NCI-H526 treated with DMSO at 0.1 percent for 48 hours (cell line): ENCODE results near the gene RAPGEF2.

Experiments used
- DNase-seq: peaks from one replicate; lab custom pipeline; 2025; lab: John Stamatoyannopoulos, UW

RAPGEF2 gene

DNA sequence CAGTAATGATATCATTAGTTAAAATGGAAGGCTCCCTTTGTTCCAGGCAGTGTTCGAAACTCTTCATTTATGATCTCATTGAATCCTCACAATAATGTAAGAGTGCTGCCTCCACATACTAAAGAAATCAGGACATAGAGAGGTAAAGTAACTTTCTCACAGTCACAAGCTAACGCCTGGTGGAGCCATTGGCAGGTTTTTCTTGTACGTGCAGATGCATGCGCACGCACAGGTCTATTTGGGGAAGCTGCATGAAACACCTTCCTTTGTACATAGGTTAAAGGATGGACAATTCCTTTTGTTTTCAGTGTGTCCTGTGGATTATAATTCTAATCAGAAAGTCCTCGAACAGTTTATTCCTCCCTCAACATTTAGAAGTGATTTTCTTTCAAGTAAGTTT lies 176.2 kb downstream of the RAPGEF2 start:
- no peak for DNase-seq

DNA sequence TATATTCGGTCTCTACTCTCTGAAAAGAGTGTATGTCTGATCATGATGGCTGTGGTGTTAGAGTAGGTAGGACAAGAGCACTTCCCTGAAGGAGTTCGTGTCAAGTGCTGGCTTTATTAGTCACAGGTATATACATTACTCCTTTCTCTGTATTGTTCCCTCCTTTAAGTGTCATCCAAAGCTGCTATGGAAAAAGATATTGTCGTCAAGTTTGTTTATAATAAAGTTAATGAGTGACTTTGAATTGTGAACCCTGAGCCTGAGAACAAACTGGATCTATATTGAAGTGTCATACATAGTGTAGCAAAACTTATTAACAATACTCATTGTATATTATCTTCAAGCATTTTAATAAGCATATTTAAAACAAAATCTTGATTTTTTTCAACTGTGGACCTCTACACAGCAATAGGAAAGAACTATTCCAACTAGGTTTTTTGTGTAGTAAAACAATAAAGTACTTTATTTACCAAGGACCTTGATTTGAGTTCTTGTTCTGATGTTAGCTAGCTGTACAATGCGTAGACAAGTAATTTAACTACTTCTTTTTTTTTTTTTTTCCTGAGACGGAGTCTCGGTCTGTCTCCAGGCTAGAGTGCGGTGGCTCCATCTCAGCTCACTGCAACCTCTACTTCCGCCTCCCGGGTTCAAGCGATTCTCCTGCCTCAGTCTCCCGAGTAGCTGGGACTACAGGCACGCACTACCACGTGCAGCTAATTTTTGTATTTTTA lies 177.7 kb downstream of the RAPGEF2 start:
- no peak for DNase-seq

DNA sequence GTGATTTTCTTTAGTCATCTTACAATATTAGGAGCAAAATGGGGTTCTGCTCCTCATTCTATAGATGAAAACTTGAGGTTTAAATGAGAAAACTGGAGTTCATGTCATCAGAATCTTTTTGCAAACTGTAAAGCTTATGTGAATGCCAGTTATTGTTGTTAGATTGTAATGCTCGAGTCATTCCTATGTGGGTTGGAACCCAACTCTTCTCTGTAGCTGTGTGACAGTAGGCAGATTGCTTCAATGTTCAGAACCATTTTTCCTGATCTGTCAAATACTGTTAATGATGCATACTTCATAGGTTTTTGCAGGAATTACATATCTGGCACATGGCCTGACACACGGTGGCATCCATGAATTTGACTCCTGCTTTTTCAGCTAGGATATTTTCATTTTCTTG lies 178.9 kb downstream of the RAPGEF2 start:
- no peak for DNase-seq

DNA sequence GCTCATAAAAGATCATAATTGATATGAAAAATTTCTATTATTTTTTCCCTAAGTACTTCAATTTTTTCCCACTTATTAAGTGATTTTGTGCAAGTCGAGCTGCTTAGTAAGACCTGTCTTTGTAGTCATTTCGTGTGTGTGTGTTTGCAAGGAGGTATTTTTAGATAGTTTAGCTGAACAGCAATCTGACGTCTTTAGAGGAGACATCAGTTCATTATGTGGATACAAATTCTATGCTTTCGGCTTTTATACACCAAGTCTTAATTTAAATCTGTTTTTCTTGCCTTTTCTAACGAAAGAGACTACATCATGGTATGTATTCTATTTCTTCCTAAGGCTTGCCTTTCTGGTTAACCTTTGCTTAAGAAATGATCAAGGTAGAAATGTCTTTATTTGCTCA lies 179.4 kb downstream of the RAPGEF2 start:
- DNase-seq = no peak

DNA sequence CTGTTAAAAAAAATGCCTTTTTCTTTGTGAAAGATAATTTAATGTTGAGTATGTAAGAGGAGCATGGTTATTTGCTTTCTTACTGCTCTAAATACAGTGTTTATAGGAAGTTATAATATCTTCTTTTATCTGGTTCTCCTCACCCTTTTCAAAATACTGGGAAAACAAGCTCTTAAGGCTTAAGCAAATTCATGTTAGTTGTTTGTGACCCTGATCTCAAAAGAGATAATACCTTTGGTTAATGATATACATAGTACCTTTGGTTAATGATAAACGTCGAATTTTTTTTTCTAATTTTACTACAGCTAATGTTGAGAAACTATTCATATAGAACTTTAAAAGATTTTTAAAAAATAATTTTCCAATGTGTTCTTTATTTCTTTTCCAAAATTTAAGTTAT lies 180.1 kb downstream of the RAPGEF2 start:
- DNase-seq = no peak

DNA sequence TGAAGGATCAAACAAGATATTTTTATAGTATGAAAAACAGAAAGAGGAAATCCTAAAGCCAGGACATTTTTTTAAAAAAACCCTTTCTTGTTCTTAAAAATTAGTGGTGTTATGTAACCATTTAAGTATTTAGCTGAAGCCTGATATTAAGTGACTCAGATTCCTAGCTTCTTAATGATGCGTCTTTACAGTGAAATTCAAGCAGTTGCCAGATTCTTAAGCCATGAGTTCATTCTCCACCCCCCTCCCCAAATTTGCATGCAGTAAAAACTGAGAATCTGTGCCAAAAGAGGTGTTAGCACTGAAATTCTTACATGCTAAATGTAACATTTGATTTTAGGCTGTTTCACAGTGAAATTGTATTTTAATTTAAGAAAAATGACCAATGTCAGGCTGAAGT lies 180.8 kb downstream of the RAPGEF2 start:
- DNase-seq = no peak

DNA sequence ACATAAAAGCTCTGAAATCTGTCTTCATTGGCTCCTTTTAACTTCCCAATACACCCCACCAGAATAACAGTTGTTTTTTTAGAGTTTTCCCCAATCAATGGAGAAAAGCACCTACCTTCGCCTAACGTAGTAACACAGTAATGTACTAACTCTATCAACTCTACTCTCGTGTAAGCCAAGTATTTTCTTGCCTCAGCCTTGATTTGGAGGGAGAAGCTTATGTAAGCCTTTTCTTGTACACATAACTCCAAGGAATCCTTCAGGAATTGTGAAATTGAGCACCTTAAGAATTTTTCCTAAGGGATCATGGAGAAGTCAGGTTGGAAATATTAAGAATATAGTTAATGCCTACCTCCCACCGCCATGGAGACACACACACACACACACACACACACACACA lies 181.2 kb downstream of the RAPGEF2 start:
- no peak for DNase-seq

DNA sequence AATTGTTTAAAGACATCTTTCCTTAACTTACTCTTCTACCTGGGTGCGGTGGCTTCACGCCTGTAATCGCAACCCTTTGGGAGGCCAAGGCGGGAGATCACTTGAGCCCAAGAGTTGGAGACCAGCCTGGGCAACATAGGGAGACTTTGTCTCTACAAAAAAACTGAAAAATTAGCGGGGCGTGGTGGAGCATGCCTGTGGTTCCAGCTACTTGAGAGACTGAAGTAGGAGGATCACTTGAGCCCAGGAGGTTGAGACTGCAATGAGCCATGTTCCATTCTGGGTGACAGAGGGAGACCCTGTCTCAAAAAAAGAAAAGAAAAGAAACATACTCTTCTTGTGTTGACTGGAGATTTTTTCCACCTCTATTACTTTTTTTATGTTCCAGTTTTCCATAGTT lies 181.9 kb downstream of the RAPGEF2 start:
- DNase-seq = no peak

DNA sequence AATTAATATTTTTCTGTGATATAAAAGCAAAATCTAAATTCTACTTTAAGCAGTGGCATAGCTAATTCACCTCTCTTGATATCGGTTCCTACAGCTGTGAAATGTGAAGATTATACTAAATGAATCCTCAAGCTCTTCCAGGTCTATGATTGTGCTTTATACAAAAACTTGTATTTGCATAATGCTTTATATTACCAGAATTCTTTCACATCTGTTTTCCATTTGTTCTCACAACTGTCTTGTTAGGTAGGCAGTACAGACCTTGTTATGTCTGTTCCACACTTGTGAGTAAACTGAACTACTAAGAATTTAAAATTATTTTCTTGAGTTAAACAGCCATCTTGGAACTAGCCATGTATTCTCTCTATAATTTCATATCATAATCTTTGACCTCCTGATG lies 184.9 kb downstream of the RAPGEF2 start:
- no peak for DNase-seq

DNA sequence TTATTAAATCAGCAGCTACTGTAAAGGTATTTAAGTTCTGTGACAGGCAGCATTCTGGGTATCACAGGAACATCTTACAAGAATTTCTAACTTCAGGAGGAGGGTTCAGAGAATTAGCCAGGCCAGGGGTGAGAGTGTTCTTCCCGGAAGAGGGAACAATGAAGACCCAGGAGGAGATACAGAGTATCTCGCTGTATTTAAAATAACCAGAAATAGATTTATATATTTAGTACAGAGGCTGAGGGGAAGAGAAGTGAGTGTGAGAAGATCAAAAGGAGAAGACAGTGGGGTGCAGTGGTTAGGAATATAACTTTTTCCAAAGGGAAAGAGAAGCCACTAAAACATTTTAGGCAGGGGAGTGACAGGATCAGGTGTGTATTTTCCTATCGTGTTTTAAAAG lies 186.8 kb downstream of the RAPGEF2 start:
- no peak for DNase-seq

DNA sequence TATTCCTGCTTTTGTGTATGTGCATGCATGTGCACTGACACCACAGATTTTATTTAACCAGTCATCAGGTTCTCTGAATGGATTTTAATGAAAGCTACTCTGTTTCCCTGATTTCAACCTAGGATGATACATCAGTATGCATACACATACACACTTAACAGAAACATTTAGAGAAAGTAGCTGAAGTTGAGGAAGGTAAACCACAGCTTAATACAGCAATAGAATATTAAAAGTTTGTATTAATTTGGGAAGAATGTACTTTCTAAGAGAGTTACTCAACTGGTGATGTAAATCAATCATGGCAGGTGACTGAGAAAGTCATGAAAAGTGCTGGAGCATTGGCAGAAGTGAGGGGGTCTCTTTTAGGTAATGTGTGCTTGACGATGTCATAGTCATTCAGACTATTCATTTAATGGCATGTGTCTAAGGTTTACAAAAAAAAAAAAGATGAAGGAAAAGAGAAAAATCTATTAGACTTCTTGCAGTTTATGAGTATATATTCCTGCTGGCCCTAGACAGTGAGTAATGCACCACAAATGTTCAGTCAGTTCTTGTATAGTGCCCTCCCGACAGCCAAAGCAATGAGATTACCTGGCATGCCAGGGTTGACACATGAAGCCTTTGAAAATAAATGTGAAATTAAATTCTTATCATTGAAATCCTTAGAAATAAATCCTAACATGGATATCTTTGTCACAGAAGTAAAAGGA lies 187.6 kb downstream of the RAPGEF2 start:
- DNase-seq = no peak

DNA sequence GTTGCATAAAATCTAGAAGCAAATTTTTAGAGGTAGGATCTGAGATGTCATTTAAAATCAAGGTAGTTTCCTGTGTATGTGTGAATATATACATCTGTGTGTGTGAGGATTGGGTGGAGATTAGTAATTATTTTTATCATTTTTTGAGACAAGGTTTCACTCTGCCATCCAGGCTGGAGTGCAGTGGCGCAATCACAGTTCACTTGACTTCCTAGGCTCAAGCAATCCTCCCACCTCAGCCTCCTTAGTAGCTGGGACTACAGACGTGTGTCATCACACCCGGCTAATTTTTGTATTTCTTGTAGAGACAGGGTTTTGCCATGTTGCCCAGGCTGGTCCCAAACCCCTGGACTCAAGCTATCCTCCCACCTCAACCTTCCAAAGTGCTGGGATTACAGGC lies 188.3 kb downstream of the RAPGEF2 start:
- DNase-seq = no peak

DNA sequence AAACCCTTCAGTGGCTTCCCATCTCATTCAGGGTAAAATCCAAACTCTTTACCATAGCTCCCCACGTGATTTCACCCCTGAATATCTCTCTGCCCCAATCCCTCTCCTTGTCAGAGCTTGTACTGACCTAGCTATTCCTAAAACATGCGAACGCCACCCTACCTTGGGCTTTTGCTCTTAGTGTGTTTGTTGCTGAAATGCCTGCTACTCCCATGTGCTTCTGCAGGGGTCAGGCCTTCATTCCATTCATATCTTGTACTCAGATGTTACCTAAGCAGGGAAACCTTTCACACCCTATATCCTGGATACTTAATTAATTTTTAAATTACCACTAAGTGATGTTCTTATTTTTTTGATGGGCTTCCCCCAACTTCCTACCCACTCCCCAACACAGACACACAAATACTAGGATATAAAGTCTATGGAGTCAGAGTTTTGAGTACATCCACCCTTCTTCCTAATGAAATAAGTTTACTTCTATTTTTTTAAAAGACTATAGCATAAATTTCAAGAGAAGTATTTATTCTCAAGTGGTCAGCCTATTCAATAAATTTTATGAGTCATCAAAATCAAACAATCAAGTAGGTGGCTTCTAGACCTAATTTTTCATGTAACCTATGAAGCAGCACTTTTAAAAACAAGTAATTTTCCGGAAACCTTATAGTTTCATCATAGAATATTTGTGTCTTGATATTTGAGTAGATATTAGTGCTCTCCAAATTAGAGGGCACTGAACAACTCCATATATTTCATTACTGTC lies 189.4 kb downstream of the RAPGEF2 start:
- no peak for DNase-seq

DNA sequence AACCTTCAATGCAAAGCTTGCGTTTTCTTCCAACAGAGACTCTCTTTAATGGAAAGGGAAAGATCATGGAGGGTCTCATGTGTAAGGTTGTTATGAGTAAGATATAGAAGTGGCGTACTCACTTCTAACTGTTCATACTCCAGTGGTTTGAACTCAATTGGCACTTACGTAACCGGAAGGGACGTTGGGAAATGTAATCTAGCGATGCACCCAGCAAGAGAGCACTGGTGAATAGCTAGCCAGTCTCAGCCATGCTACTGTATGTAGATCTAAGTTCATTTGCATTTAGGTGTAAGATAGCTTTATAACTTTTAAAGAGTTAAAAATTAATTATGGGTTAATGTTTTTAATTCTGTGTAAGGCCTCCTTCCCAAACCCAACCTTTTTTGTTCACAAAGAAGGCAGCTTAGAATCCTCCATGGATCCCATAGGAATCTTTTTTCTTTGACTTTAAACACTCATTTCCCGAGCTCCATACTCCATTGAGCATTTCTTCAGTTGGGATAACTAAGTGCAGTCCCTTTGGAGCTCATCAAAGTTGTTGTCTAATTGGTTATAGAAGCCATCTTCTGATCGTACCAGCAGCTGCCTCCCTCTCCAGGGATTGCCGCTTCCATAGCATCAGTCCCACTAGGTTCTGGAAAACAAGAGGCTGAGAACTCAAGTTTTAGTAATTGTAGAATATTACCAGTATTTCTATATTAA lies 191.1 kb downstream of the RAPGEF2 start:
- no peak for DNase-seq

DNA sequence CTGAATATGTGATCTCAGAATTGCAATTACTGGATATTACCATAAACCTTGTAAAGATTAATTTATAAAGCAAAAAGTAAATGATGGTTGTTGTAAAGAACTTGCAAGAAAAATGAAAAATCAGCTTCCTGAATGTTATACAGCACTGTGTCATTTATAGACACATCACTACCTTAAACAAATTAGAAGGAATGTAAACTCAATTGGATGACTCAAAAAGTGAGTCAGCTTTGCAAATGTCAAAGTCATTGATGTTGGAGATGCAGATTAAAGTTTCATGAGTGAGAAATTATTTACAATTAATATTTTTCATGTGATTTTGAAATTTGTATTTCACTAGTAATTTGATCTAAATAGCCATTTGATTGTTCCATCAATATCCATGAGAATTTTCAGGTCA lies 193.2 kb downstream of the RAPGEF2 start:
- DNase-seq = no peak

DNA sequence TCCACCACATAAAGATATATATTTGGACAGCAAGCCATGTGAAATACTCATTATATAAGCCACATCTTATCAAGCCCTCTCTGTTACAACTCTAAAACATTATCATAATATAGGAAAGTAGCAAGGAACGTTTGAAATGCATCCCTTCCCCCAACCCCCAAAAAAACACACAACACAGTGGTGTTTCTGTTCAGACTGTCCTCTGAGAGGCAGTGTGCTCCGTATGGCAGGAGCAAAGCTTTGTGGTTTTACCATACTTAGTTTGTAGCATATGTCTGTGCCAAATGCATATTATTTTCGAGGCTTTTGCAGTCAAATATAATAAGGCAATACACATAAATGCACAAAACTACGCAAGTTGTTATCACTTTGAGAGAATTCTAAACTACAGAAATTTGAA lies 194.2 kb downstream of the RAPGEF2 start:
- no peak for DNase-seq

DNA sequence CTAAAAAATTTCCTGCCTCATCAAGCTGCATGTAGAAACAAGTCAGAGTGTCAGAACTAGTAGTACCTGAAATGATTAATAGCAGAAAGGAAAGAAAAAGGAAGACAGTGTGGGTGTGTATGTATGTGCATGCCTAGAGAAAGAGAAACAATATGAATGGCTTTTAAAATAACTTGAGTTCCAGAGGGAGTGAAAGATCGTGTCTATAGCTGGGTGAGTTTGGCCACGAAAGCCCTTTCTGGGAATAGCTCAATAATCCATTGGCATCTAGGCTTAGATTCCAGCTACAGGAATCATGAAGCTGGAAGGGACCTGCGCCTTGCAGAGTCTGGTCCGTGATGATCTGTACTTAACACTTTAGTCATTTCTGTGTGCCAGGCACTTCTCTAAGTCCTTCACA lies 195.6 kb downstream of the RAPGEF2 start:
- DNase-seq = no peak

DNA sequence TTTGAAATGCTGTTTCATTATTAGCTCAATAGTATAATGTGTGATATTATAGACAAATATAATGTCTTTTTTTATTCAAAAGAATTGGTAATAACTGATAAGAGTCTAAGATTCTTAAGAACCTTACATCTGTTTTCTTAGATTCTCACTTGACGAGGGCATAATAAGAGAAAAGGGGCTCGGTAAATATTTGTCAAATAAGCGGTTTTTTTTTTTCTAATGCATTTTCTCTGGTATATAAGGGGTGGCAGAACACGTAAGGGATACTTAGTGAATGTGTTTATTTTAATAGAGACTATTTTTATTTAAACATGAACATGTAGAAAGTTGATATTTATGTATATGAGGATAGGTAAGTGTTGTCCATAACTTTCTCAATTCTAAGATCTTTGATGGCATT lies 200.6 kb downstream of the RAPGEF2 start:
- no peak for DNase-seq

DNA sequence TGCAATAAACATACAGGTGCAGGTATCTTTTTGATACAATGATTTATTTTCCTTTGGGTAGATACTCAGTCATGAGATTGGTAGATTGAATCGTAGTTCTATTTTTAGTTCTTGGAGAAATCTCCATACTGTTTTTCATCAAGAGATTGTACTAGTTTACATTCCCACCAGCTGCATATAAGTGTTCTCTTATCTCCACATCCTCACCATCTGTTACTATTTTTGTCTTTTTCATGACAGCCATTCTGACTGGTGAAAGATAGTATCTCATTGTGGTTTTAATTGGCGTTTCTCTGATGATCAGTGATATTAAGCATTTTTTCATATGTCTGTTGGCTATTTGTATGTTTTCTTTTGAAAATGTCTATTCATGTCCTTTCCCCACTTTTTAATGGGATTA lies 202.2 kb downstream of the RAPGEF2 start:
- no peak for DNase-seq

DNA sequence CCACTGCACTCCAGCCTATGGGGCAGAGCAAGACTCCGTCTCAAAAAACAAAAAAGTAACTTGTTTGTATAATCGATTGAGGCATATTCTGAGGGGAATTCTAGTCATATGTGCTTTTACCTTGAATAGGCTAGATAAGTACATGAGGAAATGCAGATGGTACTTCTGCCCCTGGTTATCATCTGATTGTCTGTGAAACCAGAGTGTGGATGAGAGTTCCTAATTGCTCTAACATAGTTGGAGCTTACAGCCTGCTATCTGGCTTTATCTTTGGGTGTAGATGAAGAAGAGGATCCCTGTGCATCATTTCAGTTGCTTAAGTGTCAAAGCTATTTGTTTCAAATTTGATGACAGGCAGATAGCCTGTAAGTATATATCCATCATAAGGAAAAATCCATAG lies 205.1 kb downstream of the RAPGEF2 start:
- DNase-seq = no peak

DNA sequence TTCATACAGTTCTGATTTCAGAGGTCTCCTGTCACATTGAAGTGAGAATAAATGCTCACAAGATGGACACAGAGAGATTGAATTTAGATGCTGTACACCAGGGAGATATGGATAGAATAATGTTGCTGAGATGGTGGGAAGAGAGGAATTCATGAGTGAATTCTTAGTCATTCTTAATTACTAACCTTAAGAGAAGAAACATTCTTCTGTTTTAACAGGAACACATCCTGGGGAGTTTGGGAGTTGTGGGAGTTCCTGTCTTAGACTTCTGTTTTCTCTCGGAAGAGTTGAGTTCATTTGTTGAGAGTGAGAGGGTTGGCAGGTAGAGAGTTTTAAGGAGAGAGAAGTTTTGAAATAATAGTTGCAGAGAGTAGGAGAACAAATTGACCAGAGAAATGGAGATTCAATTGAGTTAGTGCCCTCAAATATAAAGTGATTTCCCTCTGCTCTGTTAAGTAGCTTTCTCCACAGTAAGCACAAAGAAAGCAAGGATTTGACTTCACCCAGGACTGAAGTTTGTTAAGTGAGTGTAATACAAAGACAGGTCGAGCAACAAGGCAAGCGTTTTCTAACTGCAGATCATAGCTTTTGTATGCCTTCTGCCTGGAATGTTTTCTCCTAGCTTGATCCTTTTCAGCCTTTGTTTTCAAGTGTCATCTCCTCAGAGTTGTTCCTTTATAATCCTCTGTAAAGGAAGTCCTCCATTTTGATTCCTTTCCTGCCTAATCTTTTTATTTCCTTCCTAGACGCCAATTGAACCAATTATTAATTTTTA lies 205.9 kb downstream of the RAPGEF2 start:
- DNase-seq = no peak

DNA sequence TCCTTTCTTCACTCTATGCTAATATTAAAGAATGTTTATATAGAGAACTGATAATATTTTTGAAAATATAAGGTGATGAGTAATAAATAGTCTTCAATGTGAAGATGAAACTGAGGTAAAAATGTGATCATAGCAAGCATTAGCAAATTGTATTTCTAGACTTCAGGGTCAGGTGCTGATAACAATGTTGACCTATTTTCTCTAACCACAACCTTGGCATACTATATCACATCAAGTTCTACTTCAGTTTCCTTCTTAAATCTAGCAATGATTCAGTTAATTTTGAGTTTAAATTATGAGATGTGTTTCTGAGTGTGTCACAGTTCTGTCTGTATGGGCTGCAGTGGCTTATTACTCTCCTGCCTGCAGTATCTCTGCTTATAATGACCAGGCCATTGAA lies 209.4 kb downstream of the RAPGEF2 start:
- DNase-seq = no peak
